ENCODE measurements around the gene POFUT2.
A peak's percentile ranks its signal among the peaks of the same experiment; 100 is the strongest.

The POFUT2 gene

GRCh38 chr21:45281411-45282282 lies 6.0 kb downstream of the POFUT2 start:
- DNase-seq, result no peak

- no peak for DNase-seq
These were observed 6.7 kb downstream of the POFUT2 start for GRCh38 chr21:45280969-45281368.

GRCh38 chr21:45280178-45280821 lies 7.4 kb downstream of the POFUT2 start:
- DNase-seq, result no peak

GRCh38 chr21:45279446-45280177 lies 8.1 kb downstream of the POFUT2 start:
- DNase-seq, result no peak

GRCh38 chr21:45278156-45278911 lies 9.4 kb downstream of the POFUT2 start:
- no peak for DNase-seq

- DNase-seq, result no peak
These were observed 10.3 kb downstream of the POFUT2 start for GRCh38 chr21:45277101-45278045.

DNA sequence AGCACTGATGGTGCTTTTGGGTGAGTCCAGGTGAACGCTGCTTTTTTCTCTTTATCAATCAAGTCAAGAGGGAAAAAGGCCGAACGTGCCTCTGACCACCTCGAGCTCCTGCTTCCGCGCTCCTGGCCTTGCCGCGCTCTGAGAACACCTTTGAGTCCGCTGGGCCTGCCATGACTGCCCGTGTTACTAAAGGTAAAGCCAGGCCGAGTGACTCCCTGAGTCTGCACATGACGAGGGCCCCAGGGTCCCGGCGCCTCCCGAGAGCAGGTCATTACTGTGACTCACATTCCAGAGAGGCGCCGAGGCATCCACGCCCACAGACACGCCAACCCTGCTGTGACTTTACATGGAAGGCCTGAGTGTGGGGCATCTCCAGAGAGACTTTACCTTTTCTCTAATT lies 11.1 kb downstream of the POFUT2 start:
- DNase-seq, result no peak

GRCh38 chr21:45270306-45270821 lies 17.3 kb downstream of the POFUT2 start:
- no peak for DNase-seq

DNA sequence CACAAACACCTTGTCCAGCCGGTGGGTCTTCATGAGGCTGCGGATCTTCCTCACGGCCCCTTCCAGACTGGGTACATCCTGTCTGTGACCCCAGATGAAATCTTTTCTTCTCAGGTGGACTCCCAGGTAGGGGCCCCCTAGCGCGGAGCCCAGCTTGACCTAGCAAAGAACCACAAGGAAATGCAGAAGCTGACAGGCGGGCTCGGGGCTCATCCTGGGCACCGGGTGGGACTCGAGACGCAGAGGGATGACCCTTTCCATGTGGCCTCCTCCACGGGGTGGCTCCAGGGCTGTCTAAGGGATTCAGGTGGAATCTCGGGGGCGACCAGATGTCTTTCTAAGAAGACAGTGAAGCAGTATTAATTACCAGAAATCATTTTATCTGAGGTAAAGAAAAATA lies 17.8 kb downstream of the POFUT2 start:
- DNase-seq, result no peak

DNA sequence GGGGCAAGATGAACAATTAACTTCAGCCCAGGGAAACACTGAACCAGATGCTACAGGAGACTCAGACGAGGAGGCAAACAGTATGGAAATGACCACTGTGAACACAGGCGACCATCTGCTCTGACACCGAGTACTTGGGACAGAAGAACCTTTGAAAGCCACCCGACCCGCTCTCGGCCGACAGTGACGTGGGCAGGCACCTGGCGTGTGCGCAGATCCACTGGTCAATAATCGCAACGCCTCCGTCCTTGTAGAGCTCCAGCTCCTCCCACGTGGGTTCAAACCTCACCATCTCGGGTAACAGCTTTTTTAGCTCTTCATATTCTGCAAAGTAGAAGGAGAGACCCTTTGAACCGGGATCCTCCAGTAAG lies 20.3 kb downstream of the POFUT2 start:
- DNase-seq, result no peak

- no peak for DNase-seq
These were observed 20.9 kb downstream of the POFUT2 start for GRCh38 chr21:45266518-45267389.

- no peak for DNase-seq
These were observed 21.8 kb downstream of the POFUT2 start for GRCh38 chr21:45265721-45266517.

DNA sequence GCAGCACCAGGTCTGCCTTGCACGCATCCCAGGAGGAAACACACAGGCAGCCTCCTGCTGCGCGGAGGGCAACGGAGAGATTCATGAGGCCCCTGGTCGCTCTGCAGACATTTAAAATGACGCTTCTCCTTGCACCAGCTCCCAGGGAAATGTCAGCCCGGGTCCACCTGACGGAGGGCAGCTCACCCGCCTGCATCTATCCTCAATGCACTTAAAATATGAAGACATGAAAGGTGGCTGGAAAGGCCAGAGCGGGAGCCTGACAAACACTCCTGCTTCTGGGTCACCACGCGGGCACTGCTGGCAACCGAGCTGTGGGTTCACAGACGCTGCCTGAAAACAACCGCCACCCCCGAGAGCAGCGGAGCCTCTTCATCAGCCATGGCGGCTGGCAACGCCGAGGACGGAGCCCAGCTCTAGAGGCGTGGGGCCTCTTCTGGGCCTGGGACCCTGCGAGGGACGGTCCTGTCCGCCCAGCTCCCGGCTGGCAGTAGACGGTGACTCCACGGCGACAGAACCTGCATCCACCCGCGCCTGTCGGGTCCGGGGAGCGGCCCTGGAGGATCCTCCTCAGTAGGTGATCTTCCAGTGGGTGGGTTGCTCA lies 22.7 kb downstream of the POFUT2 start:
- no peak for DNase-seq

- DNase-seq, result no peak
These were observed 23.4 kb downstream of the POFUT2 start for GRCh38 chr21:45264146-45264911.

DNA sequence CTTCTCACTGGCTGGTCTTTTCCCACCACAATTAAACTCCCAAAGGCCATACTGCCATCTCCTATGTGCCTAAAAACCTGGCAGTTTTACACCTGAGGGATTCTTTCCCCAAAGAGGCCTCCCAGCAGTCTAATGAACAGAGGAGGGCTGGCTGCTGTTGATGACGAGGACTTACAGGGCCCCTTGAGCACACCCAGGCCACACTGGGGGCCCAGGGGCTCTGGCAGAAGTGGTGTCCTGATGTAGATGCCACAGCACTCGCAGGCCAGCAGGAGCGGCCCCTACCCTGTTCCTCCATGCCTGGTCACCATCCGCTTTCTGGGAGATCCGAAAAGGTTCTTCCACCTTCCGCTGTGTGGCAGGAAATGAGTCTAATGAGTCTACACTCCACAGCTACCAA lies 24.2 kb downstream of the POFUT2 start:
- no peak for DNase-seq

DNA sequence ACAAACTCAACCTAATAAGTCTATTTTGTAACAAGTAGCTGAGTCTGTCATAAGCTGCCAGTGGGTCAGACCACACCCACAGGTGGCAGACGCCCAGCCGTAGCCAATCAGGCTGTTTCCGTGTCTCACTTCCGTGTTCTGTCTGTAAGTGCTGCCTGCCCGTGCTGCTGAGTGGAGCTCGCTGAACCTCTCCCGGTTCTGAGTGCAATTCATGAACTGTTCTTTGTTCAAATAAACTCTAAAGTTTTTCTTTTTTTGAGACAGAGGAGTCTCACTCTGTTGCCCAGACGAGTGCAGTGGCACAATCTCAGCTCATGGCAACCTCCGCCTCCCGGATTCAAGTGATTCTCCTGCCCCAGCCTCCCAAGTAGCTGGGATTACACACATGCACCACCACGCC lies 25.1 kb downstream of the POFUT2 start:
- peak; percentile 42 for DNase-seq

DNA sequence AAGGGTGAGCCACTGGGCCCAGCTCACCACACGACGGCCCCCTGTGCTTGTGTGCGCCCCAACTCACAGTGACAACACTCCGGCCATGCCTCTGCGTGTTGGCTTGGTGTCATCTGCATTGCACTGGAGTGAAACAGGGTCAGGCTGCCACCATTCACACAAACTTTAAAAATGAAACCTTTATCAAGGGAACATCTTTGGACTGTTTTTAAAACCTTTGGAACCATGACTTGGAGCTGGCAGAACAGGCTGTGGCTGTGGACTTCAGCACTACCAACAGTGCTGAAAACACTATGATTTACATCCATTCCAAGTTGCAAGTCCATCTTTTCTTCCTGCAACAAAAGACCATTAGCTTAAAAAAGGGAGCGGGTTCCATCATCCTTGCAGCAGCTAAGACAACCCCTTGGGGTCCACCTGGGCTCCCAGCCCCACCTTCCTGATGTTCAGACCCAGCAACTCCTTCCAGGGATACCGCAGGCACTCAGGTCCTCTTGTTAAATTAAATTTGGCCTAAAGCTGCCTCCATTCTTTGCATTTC lies 25.6 kb downstream of the POFUT2 start:
- no peak for DNase-seq

DNA sequence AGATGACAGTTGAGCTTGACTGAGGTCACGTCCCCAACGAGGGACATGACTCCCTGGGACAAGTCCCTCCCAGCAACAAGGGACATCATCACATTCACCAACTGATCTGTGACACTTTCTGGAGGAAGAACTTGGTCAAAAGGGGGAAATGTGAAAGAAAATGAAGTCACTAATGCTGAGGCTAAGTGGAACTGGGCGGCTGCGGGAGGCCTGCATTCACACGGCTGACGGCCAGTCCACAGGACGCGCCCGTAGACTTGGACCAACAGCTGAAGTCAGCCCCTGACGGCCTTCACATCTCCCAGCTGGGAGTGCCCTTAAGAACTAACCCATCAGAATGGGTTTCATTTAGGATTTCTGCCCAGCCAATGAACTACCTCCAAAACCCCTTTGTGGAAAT lies 26.6 kb downstream of the POFUT2 start:
- no peak for DNase-seq

All from NCI-H1436 (cell line).